SK-N-SH treated with all-trans-retinoic acid at 6 μM for 48 hours (cell line): ENCODE results near the gene OR2A5.

Experiments
- ATAC-seq: fragments of 200-7000 bp; cut with Tn5 transposase; 3 replicates; pipeline ENCODE4 v1.9.1; 2020; ENCODE audit warnings: mild to moderate bottlenecking, moderate library complexity
- ARNTL ChIP-seq: fragments of 450-650 bp; formaldehyde crosslinking; IDR thresholded peaks from 2 replicates; pipeline ENCODE4 v1.5.0; 2020; ENCODE audit warnings: low read depth, mild to moderate bottlenecking, moderate library complexity, borderline replicate concordance
- BACH2 ChIP-seq: fragments of 250-450 bp; sonication (Bioruptor Pico); IDR thresholded peaks from 2 replicates; pipeline ENCODE4 v1.9.0; 2021; ENCODE audit warnings: mild to moderate bottlenecking, borderline replicate concordance
- CSDC2 ChIP-seq: fragments of 250-450 bp; sonication (Bioruptor Pico); IDR thresholded peaks from 2 replicates; pipeline ENCODE4 v1.5.0; 2020; ENCODE audit warnings: mild to moderate bottlenecking, moderate library complexity
- ESRRG ChIP-seq: fragments of 250-450 bp; sonication (Bioruptor Pico); IDR thresholded peaks from 2 replicates; pipeline ENCODE4 v1.6.1; 2021; ENCODE audit warnings: mild to moderate bottlenecking
- GLIS3 ChIP-seq: fragments of 250-450 bp; sonication (Bioruptor Pico); IDR thresholded peaks from 2 replicates; pipeline ENCODE4 v1.5.0; 2020; ENCODE audit warnings: mild to moderate bottlenecking, moderate library complexity
- ISL1 ChIP-seq: fragments of 250-450 bp; sonication (Bioruptor Pico); IDR thresholded peaks from 2 replicates; pipeline ENCODE4 v2.1.2; 2022; ENCODE audit warnings: mild to moderate bottlenecking, moderate library complexity
- OSR1 ChIP-seq: fragments of 250-450 bp; sonication (Bioruptor Pico); IDR thresholded peaks from 2 replicates; pipeline ENCODE4 v1.8.0; 2022; ENCODE audit warnings: moderate library complexity, mild to moderate bottlenecking, inconsistent platforms
- PPARA ChIP-seq: fragments of 250-450 bp; sonication (Bioruptor Pico); IDR thresholded peaks from 2 replicates; pipeline ENCODE4 v1.5.0; 2020; ENCODE audit warnings: mild to moderate bottlenecking, borderline replicate concordance
- SNAI2 ChIP-seq: fragments of 250-450 bp; sonication (Bioruptor Pico); IDR thresholded peaks from 2 replicates; pipeline ENCODE4 v1.5.0; 2020; ENCODE audit warnings: mild to moderate bottlenecking, moderate library complexity
- TCF4 ChIP-seq: fragments of 250-450 bp; sonication (Bioruptor Pico); IDR thresholded peaks from 2 replicates; pipeline ENCODE4 v1.8.0; 2021; ENCODE audit warnings: mild to moderate bottlenecking, moderate library complexity, borderline replicate concordance
- TOX ChIP-seq: fragments of 250-450 bp; sonication (Bioruptor Pico); IDR thresholded peaks from 2 replicates; pipeline ENCODE4 v1.8.0; 2021; ENCODE audit warnings: mild to moderate bottlenecking, moderate library complexity, borderline replicate concordance
- ZC3H10 ChIP-seq: fragments of 250-450 bp; sonication (Bioruptor Pico); IDR thresholded peaks from 2 replicates; pipeline ENCODE4 v1.5.1; 2021; ENCODE audit warnings: mild to moderate bottlenecking, moderate library complexity
- ZFP3 ChIP-seq: fragments of 250-450 bp; sonication (Bioruptor Pico); IDR thresholded peaks from 2 replicates; pipeline ENCODE4 v1.5.0; 2020; ENCODE audit warnings: mild to moderate bottlenecking, moderate library complexity
- ZFP30 ChIP-seq: fragments of 450-650 bp; formaldehyde crosslinking; IDR thresholded peaks from 2 replicates; pipeline ENCODE4 v1.5.0; 2022; ENCODE audit warnings: mild to moderate bottlenecking, moderate library complexity
- ZNF565 ChIP-seq: fragments of 450-650 bp; formaldehyde crosslinking; conservative IDR thresholded peaks from 2 replicates; pipeline ENCODE4 v1.5.0; 2020; ENCODE audit warnings: low read depth, mild to moderate bottlenecking, moderate library complexity
- ZNF70 ChIP-seq: fragments of 450-650 bp; formaldehyde crosslinking; IDR thresholded peaks from 2 replicates; pipeline ENCODE4 v1.5.0; 2020; ENCODE audit warnings: mild to moderate bottlenecking, moderate library complexity
- ZNF8 ChIP-seq: fragments of 450-650 bp; formaldehyde crosslinking; IDR thresholded peaks from 2 replicates; pipeline ENCODE4 v1.5.0; 2020; ENCODE audit warnings: mild to moderate bottlenecking, moderate library complexity
- TF ChIP-seq, protein P1 (sequence below): fragments of 250-450 bp; sonication (Bioruptor Pico); IDR thresholded peaks from 2 replicates; pipeline ENCODE4 v1.5.0; 2020; ENCODE audit warnings: mild to moderate bottlenecking, moderate library complexity
- TF ChIP-seq, protein P2 (sequence below): fragments of 250-450 bp; sonication (Bioruptor Pico); IDR thresholded peaks from 2 replicates; pipeline ENCODE4 v1.5.1; 2020; ENCODE audit warnings: low read depth, mild to moderate bottlenecking, moderate library complexity
- TF ChIP-seq, protein P3 (sequence below): fragments of 250-450 bp; sonication (Bioruptor Pico); IDR thresholded peaks from 2 replicates; pipeline ENCODE4 v1.8.0; 2020; ENCODE audit warnings: mild to moderate bottlenecking, moderate library complexity, borderline replicate concordance
- TF ChIP-seq, protein P4 (sequence below): fragments of 250-450 bp; sonication (Bioruptor Pico); IDR thresholded peaks from 2 replicates; pipeline ENCODE4 v1.5.1; 2021; ENCODE audit warnings: mild to moderate bottlenecking, moderate library complexity
- TF ChIP-seq, protein P5 (sequence below): fragments of 250-450 bp; sonication (Bioruptor Pico); IDR thresholded peaks from 2 replicates; pipeline ENCODE4 v1.8.0; 2021; ENCODE audit warnings: low read depth, mild to moderate bottlenecking, moderate library complexity, borderline replicate concordance

OR2A5 gene

DNA sequence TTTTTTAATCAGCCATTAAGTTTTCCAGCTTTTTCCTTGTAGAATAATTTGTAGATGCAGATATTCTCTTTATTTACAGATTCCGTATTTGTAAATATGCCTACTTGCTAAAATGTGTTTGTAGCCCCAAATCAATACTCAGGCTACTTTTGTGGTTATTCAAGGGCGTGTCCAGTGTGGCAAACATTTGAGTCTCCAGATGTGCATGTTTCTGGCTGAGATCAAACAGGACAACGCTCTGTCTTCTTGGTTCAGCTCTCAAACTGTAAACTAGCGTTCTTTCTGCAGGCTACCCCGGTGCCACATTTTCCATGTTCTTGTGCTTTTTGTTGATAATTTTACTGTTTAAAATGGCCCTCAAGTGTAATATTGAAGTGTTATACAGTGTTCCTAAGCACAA, 16.2 kb upstream of the OR2A5 start (continued):
- TF ChIP-seq, protein P1, sequence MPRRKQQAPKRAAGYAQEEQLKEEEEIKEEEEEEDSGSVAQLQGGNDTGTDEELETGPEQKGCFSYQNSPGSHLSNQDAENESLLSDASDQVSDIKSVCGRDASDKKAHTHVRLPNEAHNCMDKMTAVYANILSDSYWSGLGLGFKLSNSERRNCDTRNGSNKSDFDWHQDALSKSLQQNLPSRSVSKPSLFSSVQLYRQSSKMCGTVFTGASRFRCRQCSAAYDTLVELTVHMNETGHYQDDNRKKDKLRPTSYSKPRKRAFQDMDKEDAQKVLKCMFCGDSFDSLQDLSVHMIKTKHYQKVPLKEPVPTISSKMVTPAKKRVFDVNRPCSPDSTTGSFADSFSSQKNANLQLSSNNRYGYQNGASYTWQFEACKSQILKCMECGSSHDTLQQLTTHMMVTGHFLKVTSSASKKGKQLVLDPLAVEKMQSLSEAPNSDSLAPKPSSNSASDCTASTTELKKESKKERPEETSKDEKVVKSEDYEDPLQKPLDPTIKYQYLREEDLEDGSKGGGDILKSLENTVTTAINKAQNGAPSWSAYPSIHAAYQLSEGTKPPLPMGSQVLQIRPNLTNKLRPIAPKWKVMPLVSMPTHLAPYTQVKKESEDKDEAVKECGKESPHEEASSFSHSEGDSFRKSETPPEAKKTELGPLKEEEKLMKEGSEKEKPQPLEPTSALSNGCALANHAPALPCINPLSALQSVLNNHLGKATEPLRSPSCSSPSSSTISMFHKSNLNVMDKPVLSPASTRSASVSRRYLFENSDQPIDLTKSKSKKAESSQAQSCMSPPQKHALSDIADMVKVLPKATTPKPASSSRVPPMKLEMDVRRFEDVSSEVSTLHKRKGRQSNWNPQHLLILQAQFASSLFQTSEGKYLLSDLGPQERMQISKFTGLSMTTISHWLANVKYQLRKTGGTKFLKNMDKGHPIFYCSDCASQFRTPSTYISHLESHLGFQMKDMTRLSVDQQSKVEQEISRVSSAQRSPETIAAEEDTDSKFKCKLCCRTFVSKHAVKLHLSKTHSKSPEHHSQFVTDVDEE (CRISPR knock-in tag): no peak
- TF ChIP-seq ZFP30 (CRISPR knock-in tag): no peak

DNA sequence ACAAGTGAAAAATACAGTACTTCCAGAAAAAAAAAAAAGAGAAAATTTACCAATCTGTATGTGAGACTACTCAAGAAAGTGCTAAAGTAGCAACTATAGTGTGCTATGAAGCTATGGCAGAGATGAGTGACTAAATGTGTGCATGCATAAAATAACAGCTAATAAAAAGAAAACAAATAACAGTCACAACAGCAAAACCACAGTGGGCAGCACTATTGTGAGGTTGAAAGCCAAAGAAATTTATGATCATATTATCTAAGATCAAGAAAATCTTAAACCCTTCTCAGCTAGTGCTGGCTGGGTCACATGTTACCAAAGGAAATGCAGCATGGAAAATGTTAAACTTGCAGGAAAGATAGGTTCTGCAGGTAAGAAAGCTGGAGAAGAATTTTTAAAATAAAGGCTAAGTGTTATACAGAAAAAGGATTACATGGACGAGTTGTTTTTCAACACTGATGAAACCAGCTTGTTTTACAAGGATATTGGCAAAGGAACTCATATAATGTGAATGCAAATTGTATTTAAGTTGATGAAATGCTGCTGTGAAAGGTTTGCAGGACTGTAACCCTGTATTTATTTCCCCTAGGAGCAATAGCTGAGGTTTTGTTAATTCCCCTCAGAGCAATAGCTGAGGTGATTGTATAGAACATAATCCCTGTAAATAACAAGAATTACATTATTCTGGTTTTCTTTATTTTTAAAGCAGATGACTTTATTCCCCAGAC, 15.6 kb upstream of the OR2A5 start:
- no peak for ATAC-seq
- no peak for TF ChIP-seq ZNF8
- no peak for TF ChIP-seq ZC3H10 (CRISPR knock-in tag)
- TF ChIP-seq, protein P1 (CRISPR knock-in tag): no peak
- TF ChIP-seq GLIS3: no peak
- TF ChIP-seq CSDC2 (CRISPR knock-in tag): no peak
- TF ChIP-seq PPARA (CRISPR knock-in tag): no peak
- no peak for TF ChIP-seq ARNTL (CRISPR knock-in tag)
- no peak for TF ChIP-seq ZFP3
- TF ChIP-seq, protein P2, sequence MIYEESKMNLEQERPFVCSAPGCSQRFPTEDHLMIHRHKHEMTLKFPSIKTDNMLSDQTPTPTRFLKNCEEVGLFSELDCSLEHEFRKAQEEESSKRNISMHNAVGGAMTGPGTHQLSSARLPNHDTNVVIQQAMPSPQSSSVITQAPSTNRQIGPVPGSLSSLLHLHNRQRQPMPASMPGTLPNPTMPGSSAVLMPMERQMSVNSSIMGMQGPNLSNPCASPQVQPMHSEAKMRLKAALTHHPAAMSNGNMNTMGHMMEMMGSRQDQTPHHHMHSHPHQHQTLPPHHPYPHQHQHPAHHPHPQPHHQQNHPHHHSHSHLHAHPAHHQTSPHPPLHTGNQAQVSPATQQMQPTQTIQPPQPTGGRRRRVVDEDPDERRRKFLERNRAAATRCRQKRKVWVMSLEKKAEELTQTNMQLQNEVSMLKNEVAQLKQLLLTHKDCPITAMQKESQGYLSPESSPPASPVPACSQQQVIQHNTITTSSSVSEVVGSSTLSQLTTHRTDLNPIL: no peak
- TF ChIP-seq ISL1 (CRISPR knock-in tag): no peak
- TF ChIP-seq, protein P3, sequence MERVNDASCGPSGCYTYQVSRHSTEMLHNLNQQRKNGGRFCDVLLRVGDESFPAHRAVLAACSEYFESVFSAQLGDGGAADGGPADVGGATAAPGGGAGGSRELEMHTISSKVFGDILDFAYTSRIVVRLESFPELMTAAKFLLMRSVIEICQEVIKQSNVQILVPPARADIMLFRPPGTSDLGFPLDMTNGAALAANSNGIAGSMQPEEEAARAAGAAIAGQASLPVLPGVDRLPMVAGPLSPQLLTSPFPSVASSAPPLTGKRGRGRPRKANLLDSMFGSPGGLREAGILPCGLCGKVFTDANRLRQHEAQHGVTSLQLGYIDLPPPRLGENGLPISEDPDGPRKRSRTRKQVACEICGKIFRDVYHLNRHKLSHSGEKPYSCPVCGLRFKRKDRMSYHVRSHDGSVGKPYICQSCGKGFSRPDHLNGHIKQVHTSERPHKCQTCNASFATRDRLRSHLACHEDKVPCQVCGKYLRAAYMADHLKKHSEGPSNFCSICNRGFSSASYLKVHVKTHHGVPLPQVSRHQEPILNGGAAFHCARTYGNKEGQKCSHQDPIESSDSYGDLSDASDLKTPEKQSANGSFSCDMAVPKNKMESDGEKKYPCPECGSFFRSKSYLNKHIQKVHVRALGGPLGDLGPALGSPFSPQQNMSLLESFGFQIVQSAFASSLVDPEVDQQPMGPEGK (CRISPR knock-in tag): no peak
- TF ChIP-seq TCF4 (CRISPR knock-in tag): no peak
- no peak for TF ChIP-seq BACH2 (CRISPR knock-in tag)
- TF ChIP-seq ESRRG (CRISPR knock-in tag): no peak
- no peak for TF ChIP-seq ZFP30 (CRISPR knock-in tag)
- TF ChIP-seq ZNF70: no peak
- TF ChIP-seq, protein P4, sequence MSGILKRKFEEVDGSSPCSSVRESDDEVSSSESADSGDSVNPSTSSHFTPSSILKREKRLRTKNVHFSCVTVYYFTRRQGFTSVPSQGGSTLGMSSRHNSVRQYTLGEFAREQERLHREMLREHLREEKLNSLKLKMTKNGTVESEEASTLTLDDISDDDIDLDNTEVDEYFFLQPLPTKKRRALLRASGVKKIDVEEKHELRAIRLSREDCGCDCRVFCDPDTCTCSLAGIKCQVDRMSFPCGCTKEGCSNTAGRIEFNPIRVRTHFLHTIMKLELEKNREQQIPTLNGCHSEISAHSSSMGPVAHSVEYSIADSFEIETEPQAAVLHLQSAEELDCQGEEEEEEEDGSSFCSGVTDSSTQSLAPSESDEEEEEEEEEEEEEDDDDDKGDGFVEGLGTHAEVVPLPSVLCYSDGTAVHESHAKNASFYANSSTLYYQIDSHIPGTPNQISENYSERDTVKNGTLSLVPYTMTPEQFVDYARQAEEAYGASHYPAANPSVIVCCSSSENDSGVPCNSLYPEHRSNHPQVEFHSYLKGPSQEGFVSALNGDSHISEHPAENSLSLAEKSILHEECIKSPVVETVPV (CRISPR knock-in tag): no peak

DNA sequence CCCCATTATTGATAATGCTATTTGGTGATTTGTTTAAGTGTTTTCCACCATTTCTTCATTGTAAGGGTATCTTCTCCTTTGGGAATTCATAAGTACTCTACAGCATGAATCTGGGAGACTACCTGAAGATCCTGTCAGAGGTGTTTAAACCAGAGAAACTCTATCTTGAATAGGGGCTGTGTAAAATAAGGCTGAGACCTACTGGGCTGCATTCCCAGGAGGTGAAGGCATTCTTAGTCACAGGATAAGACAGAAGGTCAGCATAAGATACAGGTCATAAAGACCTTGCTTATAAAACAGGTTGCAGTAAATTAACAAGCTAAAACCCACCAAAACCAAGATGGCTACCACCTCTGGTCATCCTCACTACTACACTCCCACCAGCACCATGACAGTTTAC, 13.4 kb upstream of the OR2A5 start:
- no peak for ATAC-seq
- TF ChIP-seq OSR1 (CRISPR knock-in tag) (no peak), BACH2 (CRISPR knock-in tag) (no peak), ZFP3 (no peak), ZNF70 (no peak), ZNF565 (CRISPR knock-in tag) (no peak), SNAI2 (CRISPR knock-in tag) (no peak), PPARA (CRISPR knock-in tag) (no peak), TOX (CRISPR knock-in tag) (no peak)
- TF ChIP-seq, protein P4 (CRISPR knock-in tag): no peak
- TF ChIP-seq, protein P5, sequence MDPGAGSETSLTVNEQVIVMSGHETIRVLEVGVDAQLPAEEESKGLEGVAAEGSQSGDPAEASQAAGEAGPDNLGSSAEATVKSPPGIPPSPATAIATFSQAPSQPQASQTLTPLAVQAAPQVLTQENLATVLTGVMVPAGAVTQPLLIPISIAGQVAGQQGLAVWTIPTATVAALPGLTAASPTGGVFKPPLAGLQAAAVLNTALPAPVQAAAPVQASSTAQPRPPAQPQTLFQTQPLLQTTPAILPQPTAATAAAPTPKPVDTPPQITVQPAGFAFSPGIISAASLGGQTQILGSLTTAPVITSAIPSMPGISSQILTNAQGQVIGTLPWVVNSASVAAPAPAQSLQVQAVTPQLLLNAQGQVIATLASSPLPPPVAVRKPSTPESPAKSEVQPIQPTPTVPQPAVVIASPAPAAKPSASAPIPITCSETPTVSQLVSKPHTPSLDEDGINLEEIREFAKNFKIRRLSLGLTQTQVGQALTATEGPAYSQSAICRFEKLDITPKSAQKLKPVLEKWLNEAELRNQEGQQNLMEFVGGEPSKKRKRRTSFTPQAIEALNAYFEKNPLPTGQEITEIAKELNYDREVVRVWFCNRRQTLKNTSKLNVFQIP (CRISPR knock-in tag): no peak
